Stimulated activated CD4-positive, alpha-beta T cell treated with anti-CD3 and anti-CD28 coated beads, TNF-alpha, amount 100 ng/mL, for 24 hours (primary cell): ENCODE results near the gene BTNL3.

Experiments
- DNase-seq, 3 experiments: peaks; one replicate each; pipeline ENCODE4 v3.0.0-alpha.2; 2020; ENCODE audit warnings: low read depth in 3 of 3

BTNL3 gene

GRCh38 chr5:181047921-181048320 lies 59.3 kb downstream of the BTNL3 start:
- no peak for DNase-seq

DNA sequence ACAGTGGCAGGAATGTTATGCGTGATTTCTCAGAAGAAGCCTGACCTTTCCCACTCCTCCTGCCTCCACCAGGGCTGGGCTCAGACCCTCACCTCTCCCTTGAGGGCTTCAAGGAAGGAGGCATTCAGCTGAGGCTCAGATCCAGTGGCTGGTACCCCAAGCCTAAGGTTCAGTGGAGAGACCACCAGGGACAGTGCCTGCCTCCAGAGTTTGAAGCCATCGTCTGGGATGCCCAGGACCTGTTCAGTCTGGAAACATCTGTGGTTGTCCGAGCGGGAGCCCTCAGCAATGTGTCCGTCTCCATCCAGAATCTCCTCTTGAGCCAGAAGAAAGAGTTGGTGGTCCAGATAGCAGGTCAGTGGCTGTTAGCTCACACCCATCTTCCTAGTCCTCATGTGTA lies 61.4 kb downstream of the BTNL3 start:
- no peak for DNase-seq

DNA sequence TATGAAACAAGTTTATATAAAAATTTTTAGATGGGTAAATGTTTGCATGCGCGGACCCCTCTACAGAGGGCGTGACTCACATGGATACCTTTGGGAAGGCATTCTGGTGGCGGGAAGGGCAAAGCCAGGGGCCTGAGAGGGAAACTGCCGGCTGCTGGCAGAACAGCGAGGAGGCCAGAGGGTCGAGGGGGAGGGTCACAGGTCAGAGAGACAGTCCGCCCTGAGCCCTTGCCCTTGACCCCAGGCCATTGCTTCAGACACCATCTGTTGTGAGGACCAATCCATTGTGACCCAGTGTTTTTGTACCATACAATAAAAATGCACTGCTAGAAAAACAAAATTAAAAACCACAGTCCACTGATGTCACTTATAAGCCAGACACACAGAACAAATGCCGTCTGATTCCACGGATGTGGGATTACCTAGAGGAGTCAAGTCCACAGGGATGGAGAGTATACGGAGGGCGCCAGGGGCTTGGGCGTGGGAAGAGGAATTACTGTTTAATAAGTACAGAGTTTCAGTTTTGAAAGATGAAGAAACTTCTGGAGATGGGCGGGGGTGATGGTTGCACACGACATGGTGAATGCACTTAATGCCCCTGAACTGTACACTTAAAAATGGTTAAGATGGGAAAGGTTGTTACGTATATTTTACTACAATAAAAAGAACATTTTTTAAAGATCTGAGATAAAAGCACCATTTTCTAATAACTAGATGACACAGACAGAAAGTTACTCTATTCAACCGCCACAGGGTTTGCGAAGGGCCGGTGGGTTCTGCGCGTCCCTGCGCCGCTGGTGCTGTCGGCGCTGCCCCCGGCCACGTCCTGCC lies 63.4 kb downstream of the BTNL3 start:
- no peak for DNase-seq

DNA sequence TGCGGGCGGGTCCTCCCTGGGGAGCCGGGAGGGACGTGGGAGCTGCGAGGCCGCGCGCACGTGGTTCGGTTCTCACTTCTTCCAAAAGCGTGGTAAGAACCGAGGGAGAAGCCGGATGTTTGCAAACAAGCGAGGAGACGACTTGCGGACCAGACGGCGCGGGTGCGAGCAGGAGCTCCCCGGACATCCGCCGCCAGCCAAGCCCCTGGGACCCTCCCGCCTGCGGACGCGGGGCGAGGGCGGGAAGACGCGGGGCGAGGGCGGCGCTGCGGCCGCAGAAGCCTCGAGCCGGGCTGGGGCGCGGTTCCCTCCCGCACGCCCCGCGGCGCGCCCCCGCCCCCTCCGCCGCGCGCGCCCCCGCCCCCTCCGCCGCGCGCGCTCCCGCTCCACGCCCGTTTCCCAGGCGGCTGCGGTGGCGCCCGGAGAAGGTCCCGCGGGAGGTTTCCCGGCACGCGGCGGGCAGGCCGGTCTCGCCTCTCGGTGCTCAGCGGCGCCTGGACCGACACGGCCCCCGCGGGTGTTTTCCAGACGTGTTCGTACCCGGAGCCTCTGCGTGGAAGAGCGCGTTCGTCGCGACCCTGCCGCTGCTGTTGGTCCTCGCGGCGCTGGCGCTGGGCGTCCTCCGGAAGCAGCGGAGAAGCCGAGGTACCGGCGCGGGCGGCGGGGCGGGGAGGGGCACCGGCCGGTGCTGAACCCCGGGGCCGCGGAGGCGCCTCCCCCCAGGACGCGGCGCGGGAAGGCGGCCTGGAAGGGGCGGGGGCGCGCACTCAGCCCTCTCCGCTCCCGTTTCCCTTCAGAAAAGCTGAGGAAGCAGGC lies 64.2 kb downstream of the BTNL3 start:
- no peak for DNase-seq

- DNase-seq = no peak
Observed at GRCh38 chr5:181053488-181054121, 65.0 kb downstream of the BTNL3 start.

DNA sequence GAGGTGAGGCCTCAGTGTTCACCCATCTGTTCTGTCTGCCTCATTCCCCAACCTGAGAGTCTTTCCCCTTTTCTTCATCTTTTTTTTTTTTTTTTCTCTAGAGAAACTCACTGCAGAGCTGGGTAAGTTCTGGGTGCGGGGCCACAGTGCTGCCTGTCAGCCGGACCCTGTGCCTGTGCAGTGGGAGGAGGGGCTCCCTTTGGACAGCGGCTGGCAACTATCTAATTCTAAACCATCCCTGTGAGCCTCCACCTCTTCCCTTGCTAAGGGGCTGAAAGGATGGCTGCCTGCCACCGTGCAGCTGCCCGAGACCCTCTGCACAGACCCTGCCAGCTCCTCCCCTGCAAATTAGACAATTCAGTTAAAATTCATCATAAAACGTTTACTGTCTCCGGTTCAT lies 65.5 kb downstream of the BTNL3 start:
- no peak for DNase-seq

- no peak for DNase-seq
Observed at GRCh38 chr5:181054871-181055459, 66.3 kb downstream of the BTNL3 start.
